ENCODE results near the gene COA1.

DNA sequence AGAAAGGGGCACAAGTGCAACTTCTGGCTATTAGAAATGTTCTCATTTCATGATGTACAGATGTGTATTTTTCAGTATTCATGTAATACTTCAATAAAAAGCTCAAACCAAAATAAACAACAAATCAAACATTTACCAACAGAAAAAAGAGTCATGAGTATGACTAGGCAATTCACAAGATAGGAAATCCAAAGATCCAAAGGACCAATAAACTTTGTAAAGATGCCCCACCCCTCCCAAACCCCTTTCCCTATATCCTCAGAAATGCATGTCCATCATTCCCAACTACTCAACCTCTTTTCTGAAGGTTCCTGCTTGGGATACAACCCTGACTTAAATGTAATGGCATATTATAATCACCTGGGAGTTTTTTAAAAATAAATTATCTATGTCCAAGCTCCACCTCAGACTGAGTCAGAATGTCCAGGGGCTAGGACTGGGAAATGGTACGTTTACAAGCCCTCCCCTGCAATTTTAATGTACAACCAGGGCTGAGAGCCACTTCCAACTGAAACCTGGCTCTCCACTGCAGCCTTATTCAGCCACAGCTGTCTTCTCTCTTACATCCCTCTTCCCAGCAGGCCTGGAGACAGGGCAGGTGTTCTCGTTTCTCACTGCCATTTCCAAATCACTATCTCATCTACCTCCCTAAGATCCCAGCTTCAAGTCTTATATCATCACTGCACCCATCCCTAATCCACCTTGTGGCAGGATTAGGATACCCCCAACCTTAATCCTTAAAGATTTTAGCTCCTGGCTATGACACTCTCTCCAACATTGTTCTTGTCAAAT lies 36.5 kb downstream of the COA1 start:
- TF ChIP-seq, protein P1, sequence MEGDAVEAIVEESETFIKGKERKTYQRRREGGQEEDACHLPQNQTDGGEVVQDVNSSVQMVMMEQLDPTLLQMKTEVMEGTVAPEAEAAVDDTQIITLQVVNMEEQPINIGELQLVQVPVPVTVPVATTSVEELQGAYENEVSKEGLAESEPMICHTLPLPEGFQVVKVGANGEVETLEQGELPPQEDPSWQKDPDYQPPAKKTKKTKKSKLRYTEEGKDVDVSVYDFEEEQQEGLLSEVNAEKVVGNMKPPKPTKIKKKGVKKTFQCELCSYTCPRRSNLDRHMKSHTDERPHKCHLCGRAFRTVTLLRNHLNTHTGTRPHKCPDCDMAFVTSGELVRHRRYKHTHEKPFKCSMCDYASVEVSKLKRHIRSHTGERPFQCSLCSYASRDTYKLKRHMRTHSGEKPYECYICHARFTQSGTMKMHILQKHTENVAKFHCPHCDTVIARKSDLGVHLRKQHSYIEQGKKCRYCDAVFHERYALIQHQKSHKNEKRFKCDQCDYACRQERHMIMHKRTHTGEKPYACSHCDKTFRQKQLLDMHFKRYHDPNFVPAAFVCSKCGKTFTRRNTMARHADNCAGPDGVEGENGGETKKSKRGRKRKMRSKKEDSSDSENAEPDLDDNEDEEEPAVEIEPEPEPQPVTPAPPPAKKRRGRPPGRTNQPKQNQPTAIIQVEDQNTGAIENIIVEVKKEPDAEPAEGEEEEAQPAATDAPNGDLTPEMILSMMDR (IDR thresholded peaks at IDR 0.05) = no peak
- no peak for TF ChIP-seq POLR2A (IDR thresholded peaks at IDR 0.05)

Data from Peyer's patch (tissue), 4 donors.